DMS 273 (cell line): ENCODE measurements around the gene ZC3H12A.

Source experiments
- DNase-seq: peaks from one replicate; lab custom pipeline; 2025; ENCODE audit not compliant: unreplicated experiment; lab: John Stamatoyannopoulos, UW

Gene ZC3H12A

GRCh38 chr1:37453647-37454046 is 20.7 kb upstream of the ZC3H12A start:
- no peak for DNase-seq

DNA sequence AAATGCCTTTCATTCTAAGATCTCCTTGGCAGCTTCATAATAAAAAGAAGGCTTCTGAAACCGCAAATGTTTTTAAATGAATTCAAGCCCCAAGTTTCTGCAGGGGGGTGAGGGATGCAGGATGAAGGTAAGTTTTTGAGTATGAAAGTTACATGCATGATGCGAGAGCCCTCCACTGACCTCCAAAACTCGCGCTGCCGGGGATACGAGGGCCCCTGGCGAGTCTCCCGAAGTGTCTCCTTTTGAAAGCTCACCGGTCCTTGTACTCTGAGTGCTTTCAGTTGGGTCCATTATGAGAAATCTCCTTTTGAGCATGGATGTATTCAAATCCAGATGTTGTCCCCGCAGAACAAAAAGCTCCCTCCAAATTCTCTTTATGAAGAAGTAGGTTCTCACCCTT is 18.9 kb upstream of the ZC3H12A start:
- no peak for DNase-seq

GRCh38 chr1:37456614-37457013 is 17.8 kb upstream of the ZC3H12A start:
- no peak for DNase-seq

DNA sequence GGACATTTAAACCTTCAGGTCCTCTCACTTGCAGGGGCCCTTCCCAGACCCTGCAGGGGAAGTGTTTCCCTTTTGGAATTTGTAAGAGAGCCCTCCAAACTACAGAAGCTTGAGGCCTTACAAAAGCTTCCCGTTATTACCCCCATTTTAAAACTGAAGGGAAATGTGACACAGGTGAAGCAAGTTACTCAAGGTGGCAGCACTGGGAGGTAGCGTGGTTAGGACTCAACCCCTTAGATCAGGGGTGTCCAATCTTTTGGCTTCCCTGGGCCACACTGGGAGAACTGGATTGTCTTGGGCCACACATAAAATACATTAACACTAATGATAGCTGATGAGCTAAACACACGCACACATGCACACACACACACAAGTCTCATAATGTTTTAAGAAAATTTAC is 15.8 kb upstream of the ZC3H12A start:
- no peak for DNase-seq

GRCh38 chr1:37461698-37462436 is 12.5 kb upstream of the ZC3H12A start:
- DNase-seq = no peak

- no peak for DNase-seq
These were observed 9.9 kb upstream of the ZC3H12A start for GRCh38 chr1:37464443-37464842.

DNA sequence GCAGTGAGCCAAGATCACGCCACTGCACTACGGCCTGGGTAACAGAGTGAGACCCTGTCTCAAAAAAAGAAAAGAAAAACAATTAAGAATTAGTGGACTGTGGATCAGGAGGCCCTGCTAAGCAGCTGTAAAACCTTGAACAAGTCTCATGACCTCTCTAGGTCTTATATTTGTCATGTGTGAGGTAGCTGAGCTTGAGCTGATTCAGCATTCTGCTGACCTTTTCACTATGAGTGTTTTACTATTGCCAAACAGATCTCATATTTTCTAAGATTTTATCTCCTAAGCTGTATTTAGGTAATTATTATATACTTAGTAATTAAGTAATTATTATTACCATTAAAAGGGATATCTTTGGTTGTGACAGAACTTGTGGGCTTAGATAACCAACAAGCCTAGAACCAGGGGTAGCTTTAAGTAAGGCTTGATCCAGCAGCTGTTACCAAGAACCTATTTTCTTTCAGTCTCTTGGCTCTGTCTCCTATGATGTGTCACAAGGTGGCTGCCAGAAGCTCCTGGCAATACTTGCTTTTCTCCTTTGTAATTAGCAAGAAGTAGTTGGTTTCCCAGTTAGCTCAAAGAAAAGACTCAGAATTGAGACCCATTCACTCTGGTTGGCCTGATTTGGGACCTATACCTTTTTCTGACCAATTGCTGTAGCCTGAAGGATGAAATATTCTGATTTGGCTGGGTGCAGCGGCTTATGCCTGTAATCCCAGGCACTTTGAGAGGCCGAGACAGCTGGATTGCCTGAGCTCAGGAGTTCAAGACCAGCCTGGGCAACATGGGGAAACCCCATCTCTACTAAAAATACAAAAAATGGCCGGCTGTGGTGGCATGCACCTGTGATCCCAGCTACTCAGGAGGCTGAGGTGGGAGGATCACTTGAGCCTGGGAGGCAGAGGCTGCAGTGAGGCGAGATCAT is 8.5 kb upstream of the ZC3H12A start:
- DNase-seq = no peak

DNA sequence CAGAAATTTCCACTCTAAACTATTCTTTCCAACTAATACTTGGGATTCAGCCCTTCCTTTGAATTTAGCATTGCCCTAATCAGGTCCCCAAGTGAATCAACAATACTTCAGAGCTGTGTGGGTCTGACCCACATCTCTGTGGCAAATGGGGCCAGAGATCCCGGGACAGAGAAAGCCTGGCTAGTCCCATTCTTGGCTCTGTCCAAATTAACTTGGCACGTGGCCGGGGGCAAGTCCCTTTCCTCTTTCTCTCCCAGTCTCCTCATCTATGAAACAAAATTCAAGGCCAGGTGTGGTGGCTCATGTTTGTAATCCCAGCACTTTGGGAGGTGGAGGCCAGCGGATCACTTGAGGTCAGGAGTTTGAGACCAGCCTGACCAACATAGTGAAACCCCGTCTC is 6.3 kb upstream of the ZC3H12A start:
- DNase-seq = no peak

GRCh38 chr1:37469386-37469785 is 5.0 kb upstream of the ZC3H12A start:
- no peak for DNase-seq

DNA sequence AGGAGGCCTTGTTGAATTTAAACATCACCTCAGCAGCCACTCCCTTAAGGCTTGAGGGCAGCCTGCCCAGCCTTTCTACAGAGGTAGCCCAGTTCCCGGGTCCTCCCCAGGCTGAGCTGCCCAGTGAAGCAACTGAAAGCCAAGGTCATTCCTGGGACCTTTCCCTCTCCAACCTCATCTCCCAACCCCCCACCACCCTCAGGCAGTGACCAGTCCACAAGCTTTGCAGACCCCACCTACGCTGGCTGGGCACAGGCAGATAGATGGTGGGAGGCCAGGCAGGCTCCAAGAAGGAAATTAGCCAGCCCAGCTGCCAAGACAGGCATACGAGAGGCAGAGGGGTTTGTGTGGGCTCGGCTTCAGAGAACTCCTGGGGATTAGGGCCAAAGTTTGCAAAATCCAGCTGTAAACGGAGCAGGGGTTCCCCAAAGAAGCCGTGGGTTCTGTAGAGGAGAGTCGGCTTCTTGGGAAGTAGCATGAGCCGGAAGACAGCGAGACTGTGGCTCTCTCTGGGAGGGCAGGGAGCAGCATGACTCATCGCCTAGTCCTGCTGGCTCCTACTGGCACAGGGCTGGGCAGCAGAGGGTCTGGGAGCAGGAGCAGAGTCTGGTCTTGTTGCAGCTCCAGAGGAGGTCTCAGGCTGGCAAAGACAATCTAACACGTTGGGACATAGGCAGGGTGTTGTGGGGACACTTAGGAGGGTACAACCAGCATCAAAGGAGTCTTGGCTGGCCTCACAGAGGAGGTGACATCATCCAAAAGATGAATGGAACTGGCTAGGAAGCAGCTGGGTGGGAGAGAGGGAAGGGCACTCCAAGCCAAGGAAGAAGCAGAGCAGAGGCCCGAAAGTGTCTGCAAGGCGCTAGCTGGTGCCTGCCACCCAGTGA is 2.8 kb upstream of the ZC3H12A start:
- peak; percentile 85 for DNase-seq

DNA sequence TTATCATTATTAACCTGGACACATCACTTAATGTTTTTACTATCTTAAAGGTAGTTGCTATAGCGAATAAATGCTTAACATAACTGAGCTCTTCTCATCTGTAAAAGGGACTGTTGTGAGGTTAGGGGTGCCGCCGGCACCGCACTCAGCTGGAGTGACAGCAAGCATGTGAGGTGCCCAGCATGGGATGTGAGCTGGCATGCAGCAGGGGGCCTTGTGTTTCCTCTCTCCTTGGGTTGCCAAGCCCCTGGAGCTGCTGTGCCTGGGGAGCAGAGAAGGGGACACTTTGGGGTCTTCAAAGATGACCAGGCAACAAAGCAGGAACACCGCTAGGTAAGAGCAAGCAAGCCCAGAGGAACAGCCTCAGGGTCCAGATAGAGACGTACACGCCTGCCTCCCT is 2.1 kb upstream of the ZC3H12A start:
- DNase-seq = no peak

GRCh38 chr1:37472994-37473393 is 1.4 kb upstream of the ZC3H12A start:
- DNase-seq = no peak

DNA sequence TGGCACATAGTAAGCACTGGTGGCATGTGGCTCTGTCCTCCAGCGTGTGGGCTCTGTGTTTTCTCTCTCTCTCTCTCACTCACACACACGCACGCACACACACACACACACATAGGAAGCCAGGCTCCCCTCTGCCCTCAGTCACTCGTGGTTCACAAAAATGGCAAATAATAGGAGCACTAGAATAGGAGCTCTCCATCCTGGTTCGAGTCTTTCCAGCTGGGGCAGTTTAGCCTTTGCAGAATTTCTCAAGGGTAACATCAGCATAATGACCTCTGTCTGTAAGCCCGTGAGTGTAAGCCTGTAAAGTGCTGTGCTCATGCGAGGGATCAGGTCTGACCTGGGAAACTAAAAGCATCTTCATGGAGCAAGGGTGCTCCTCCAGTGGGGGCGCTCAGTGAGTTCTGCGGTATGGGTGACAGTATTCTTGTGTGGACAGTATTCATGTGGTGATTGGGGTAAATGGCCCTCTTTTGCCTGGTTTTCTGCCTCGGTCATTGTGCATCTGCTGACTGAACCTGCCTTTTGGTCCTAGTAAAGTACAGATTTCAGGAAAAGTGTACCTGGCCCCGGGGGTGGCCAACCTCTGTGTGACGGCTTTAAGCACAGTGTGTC is 842 bp upstream of the ZC3H12A start:
- peak; percentile 29 for DNase-seq

DNA sequence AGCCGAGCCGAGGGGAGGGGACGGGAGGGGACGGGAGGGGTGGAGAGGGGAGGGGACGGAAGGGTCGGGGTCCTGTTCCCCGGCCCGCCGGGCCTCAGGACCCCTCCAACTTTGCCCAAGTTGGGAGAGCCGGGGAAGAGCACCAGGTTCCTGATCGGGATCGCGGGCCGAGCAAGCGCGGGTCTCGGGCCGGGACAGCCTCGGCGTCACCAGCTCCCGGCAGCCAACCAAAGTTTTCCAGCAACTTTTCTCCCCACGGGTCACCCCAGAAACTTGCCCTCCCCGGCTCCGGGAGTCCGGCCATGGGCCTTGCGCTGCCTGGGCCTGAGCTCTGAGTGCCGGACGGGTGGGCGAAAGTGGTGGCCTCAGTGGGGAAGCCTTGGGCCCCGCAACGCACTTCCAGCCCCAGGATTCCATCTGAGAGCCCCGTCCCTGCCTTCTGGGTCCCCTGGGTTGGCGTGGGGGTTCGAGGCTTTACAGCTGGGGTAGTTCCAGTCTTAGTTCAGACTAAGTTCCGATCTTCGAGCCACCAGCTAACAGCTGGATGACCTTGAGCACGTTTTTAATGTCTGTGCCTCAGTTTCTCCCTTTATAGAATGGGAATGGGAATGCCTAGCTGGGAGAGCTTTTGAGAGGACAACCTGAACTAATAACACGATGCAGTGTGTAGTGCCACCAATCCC is 458 bp downstream of the ZC3H12A start:
- peak; percentile 61 for DNase-seq

- no peak for DNase-seq
These were observed 1.2 kb downstream of the ZC3H12A start for GRCh38 chr1:37475380-37476086.

DNA sequence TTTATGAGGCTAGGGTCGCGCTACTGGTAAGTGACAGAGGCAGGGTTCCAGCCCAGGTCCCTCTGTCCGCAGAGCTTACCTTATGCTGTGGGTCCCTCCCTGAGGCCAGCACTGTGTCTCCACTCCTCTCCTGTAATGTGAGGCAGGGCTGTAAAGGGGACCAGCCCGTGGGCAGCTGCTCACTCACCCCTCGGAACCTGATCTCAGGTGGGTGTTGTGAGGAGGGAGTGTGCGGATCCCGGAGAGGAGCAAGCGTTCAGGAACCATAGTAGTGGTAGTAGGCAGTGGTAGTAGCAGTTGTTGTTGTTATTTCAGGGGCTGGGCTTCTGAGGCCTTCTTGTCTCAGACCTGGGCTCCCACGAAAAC is 1.7 kb downstream of the ZC3H12A start:
- DNase-seq = no peak

- peak; percentile 82 for DNase-seq
These were observed 2.2 kb downstream of the ZC3H12A start for GRCh38 chr1:37476460-37477197.

DNA sequence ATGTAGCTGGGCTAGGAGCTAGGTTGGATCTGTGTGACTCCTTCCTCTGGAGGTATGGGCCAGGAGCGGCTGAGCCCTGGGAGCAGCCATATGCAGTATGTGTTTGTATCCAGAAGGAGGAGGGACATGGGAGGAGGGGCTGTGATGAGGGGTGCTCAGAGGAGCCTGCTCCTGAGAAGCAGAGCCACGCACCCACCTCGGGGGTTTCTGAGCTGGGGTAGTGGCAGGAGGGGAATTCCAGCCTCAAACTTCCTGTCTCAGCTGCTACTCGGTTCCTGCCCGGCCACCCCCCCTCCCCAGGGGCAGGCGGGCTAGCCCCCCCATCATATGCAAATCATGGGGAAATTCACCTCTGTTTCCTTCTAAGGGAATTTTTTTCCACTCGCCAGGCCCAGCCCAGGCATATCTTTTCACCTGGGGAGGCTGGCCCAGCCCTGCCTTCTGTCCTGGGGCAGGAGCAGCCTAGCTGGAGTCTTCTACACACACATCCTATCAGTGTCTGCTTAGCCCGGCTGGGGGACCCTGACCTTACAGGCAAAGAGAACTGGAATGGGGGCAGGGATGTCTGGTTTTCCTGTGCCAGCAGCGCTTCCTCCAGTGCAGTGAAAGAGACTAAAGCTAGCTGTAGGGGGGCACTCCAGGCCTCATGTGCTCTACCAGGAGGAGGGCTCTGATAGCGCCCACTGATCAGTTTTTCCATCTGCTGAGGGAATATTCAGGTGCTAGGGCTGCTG is 3.0 kb downstream of the ZC3H12A start:
- DNase-seq = peak; percentile 82
